Tibial nerve (tissue), 4 donors: Measurements from ENCODE around the gene PRXL2A.

Source experiments
- CTCF ChIP-seq, 5 experiments: fragments of 200-600 bp in 3 of 5; fragments of 450-650 bp in 2 of 5; sonication (generic) in 3 of 5; IDR thresholded peaks; one replicate each; pipeline ENCODE4 v1.5.1; 2016 to 2019; ENCODE audit warnings: antibody characterized with exemption in 5 of 5, mild to moderate bottlenecking in 3 of 5, moderate library complexity in 2 of 5
- EP300 ChIP-seq, 2 donors: sonication (generic); formaldehyde crosslinking; IDR thresholded peaks; one replicate each; pipeline ENCODE4 v1.6.1; 2017; ENCODE audit warnings: antibody characterized with exemption in 2 of 2, mild to moderate bottlenecking in 1 of 2
- POLR2A ChIP-seq, 2 donors: fragments of 450-650 bp; IDR thresholded peaks; one replicate each; pipeline ENCODE4 v1.6.1; 2017; ENCODE audit warnings: antibody characterized with exemption in 2 of 2, mild to moderate bottlenecking in 2 of 2, moderate library complexity in 2 of 2

DNA sequence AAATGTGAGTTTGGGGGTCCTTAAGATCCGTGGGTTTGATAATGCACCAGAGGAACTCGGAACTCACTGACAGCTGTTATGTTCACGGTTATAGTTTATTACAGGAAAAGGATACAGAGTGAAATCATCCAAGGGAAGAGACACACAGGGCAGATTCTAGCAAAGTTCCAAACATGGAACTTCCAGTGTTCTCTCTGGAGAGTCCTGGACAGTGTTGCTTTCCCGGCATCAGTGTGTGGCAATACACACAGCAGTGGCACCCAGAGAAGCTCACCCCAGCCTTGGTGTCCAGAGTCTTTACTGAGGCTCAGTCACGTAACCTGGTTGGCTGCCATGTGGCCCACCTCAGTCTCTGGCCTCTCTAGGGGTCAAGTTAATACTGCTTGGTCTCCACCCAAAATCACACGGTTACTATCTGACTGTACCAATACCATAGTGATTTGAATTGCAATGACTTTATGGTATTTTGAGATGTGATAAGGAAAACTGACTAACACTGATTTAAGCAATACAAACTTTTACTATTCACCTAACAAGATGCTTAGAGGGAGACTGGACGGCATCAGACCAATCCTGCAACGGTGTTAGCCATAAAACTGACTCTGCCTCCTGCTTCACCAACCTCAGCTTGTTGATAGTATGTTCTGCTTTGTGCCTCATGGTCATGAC, 8.1 kb upstream of the PRXL2A start:
- TF ChIP-seq POLR2A (IDR thresholded peaks at IDR 0.05), result no peak
- TF ChIP-seq CTCF (IDR thresholded peaks at IDR 0.05), result no peak
- no peak for TF ChIP-seq EP300 (IDR thresholded peaks at IDR 0.05)
